GM19025 (cell line): ENCODE results near the gene ANXA4.
A peak's percentile ranks its signal among the peaks of the same experiment; 100 is the strongest.
"Not testable (repeated sequence)": the region's sequence is repeated elsewhere in the genome, so short reads cannot be mapped to it uniquely, and the experiment has no call there.

ENCODE experiments used
- ATAC-seq: cut with Tn5 transposase; IDR thresholded peaks from one replicate; pipeline ENCODE4 v1.9.1; 2021; ENCODE audit warnings: mild to moderate bottlenecking, low read depth, moderate library complexity; ENCODE audit not compliant: unreplicated experiment

The ANXA4 gene

GRCh38 chr2:69745035-69745434 is 3.1 kb downstream of the ANXA4 start:
- no peak for ATAC-seq

DNA sequence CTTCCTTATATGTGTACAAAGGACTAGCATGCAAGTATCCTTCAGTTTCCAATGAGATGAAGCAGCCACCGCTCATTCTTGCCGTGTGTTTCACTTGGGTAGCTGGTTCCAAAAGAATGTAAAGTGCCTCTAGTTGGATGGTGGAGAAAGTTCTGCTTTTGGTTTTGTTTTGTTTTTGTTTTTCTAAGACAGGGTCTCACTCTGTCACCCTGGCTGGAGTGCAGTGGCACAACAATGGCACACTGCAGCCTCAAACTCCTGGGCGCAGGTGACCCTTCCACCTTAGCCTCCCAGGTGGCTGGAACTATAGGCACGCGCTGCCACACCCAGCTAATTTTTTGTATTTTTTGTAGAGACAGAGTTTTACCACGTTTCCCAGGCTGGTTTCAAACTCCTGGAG is 8.3 kb downstream of the ANXA4 start:
- no peak for ATAC-seq

- ATAC-seq = no peak
Observed at GRCh38 chr2:69753659-69754363, 11.9 kb downstream of the ANXA4 start.

DNA sequence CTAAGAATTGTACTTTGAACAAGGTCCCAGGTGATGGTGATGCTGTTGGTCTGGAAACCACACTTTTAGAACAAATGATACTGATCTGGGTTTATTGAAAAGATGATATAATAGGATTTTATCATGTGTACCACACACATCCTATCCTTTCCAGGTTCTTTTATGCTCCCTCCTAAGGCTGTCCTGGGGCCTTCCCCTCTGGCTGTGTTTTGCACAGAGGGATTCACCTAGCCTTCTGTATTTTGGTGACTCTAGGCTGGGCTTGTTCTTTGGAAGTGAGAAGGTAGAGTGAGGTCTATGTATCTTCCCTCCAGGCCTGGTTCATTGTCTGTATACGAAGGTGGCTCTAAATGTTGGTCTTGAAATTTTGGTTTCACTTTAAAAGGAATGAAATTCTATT is 12.7 kb downstream of the ANXA4 start:
- ATAC-seq = no peak

DNA sequence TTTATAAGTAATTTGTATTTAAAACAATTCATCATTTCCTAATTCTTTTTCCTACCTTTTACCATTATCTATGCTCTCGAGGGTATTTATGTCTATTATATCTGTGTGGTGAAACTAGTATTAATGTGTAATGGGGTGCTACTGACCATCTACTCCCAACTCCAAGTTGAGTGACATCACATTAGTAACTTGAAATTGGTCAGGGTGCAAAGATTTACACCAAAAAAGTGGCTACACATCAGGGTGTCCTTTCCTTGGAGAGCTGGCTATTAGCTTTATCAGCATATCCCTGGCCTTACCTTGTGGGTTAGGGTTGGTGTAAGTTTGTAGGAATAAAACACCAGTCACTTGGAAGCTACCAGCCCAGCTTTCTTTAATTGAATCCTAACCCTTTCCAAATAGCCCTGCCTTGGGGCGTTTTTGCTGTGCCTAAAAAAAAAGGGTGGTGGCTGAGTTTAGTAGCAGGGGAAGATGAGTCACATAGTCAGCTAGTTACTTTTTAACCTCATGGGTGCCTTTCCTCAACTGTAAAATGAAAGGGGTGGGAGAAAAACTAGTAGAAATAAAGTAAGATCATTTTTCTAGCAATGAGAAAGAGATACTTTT is 14.0 kb downstream of the ANXA4 start:
- ATAC-seq = peak; percentile 72

DNA sequence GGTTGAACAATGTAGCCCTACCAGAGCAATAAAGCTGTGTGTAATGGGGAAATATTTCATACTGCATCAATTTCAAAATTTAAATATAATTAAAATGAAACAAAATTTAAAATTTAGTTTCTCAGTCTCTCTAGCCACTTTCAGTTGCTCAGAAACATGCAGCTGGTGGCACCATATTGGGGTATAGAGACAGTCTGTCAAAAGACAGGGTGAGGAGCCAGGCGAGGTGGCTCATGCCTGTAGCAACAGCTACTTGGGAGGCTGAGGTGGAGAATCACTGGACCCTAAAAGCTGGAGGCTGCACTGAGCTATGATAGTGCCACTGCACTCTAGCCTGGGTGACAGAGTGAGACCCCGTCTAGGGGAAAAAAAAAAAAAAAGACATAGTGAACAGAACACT is 20.1 kb downstream of the ANXA4 start:
- ATAC-seq = no peak

GRCh38 chr2:69762513-69763494 is 20.9 kb downstream of the ANXA4 start:
- ATAC-seq = no peak

GRCh38 chr2:69763831-69764230 is 21.9 kb downstream of the ANXA4 start:
- not testable (repeated sequence) for ATAC-seq

DNA sequence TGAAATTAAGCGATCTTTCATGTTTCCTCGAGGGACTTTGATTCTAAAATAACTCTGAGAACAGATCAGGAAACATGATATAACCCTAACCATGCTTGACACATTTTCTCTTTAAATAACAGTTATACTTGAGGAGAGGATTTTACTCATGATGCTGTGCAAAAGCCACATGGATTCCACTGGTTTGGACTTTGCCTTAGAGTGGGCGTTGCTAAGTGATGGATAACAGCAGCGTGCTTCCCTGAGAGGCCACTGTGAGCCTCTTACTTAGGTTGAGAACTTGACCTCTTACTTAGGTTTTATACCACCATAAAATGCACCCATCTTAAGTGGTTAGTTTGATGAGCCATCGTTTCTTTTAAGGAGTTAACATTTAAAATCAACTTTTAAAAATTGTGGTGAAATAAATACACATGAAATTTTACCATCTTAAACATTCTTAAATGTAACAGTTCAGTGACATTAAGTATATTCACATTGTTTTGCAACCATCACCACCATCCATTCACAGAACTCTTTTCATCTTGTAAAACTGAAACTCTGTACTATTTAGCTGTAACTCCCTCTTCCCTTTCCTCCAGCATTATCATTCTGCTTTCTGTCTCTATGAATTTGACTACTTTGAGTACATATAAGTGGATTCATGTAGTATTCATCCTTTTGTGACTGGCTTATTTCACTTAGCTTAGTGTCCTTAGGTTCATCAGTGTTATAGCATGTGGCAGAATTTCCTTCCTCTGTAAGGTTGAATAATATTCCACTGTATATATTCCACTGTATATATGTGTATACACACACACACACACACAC is 22.6 kb downstream of the ANXA4 start:
- peak; percentile 50 for ATAC-seq

DNA sequence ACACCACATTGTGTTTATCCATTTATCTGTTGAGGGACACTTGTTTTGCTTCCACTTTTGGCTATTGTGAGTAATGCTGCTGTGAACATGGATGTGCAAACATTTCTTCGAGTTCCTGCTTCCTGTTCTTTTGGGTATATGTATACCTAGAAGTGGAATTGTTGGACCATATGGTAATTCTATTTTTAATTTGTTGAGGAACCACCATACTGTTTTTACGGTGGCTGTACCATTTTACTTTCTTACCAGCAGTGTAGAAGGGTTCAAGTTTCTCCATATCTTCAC is 23.1 kb downstream of the ANXA4 start:
- ATAC-seq = no peak

DNA sequence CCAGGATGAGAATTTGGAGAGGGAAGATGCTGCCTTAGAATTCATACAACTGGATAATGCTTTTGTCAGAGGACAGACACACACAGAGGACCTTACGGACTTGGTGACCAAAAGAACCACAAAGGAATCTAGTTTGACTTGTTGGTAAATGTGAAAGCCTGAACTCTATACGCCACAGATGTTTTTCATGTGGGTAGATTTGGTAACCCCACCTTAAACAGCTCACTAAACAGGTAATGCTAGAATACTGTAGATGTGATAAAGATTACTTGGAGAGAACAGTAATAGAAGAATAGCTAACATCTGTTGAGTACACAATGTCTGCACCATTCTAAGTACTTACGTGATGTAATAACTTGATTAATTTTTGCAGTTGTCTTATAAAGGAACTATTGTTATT is 24.1 kb downstream of the ANXA4 start:
- ATAC-seq = no peak

- no peak for ATAC-seq
Observed at GRCh38 chr2:69767034-69767433, 25.1 kb downstream of the ANXA4 start.

DNA sequence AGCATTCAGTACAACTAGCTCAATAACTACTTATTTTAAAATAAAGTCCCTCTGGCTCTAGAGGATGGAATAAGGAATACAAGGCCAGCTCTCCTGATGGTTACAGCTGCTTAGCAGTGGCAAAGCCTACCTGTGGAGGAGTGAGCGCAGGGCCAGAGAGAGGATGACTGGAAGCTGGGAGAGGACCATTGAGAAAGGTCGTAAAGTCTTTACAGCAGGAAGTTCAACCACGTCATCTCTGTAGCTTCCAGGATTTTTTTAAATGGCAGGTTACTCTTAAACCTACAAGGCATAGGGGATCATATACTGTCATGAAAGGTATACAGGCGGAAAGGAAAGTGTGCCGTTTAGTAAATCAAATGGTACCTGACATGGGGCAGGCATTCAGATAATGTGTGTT is 26.3 kb downstream of the ANXA4 start:
- ATAC-seq = no peak

DNA sequence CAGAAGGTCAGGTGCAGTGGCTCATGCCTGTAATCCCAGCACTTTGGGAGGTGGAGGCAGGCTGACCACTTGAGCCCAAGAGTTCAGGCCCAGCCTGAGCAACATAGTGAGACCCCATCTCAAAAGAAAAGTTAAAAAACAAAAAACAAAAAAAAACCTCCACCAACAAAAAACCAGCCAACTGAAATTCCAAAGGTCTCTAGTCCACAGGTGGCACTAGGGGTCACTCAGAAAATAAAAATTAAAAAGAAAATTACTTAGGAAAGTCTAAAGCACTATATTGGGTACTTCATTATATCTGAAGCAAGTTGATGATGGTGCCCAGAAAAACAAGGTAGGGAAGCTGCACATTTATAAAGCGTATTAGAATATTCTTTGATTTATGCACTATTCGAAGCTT is 26.9 kb downstream of the ANXA4 start:
- no peak for ATAC-seq

GRCh38 chr2:69769272-69769671 is 27.3 kb downstream of the ANXA4 start:
- ATAC-seq = no peak

GRCh38 chr2:69770193-69770702 is 28.3 kb downstream of the ANXA4 start:
- ATAC-seq = no peak

DNA sequence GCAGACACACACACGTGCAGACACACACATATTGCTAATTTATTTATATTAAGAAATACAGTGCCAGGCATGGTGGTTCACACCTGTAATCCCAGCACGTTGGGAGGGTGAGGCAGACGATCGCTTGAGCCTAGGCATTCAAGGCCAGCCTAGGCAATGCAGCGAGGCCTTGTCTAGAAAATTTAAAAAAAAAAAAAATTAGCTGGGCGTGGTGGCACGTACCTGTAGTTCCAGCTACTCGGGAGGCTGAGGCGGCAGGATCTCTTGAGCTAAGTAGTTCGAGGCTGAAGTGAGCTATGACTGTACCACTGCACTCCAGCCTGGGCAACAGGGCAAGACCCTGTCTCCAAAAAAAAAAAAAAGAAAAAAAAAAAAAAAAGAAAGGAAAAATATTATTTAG is 28.8 kb downstream of the ANXA4 start:
- ATAC-seq = no peak

- ATAC-seq = no peak
Observed at GRCh38 chr2:69771461-69771860, 29.5 kb downstream of the ANXA4 start.

DNA sequence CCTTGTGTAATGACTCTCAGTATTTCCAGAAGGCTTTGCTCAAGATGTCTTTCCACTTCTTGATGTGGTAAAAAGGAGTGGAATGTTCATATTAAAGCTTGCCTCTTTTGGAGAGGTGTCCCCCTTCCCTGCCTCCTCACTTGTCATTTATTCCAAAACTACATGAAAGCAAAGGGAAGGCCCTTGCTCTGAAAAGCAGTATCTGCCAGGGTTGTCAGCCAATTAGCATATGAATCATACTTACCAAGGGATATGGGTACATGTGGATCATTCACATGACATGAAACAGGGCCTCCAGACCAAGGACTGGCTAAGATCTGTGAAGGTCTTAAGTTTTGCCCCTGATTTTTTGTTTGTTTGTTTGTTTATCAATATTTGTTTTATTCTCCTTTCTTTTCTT is 31.3 kb downstream of the ANXA4 start:
- no peak for ATAC-seq

DNA sequence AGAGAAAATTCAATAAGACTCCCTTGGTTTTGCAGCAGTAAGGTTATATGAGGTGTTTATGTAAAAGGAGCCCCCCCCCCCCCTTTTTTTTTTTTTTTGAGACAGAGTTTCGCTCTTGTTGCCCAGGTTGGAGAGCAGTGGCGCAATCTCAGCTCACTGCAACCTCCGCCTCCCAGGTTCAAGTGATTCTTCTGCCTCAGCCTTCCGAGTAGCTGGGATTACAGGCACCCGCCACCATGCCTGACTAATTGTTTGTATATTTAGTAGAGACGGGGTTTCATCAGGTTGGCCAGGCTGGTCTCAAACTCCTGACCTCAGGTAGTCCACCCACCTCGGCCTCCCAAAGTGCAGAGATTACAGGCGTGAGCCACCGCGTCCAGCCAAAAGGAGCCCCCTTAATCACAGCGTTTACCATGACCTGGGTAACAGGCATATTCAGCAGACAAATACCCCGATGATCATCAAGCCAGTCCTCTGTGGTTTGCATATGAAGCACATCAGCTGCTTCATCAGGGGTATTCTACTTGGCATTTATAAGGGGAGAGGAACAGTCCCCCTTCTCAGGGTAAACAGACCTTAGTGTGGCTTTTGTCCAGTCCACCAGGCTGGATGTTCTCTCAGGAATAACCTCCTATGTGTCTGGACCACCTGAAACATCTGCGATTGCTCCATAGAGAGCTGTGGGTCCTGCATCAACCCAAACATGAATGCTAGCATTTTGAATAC is 32.5 kb downstream of the ANXA4 start:
- ATAC-seq = not testable (repeated sequence)
